K562 (cell line): ENCODE results near the gene ZDHHC17. TPM values are rescaled to one million over a fixed set of nuclear protein-coding genes. Genes with fewer than 3 reads are reported as not detected.

ENCODE experiments used
- ARID4B ChIP-seq: sonication (generic); formaldehyde crosslinking; IDR thresholded peaks from 2 replicates; pipeline ENCODE4 v1.8.0; 2022; ENCODE audit warnings: mild to moderate bottlenecking, missing genetic modification reagents
- ILK ChIP-seq: fragments of 450-650 bp; IDR thresholded peaks from 2 replicates; pipeline ENCODE4 v1.6.1; 2016; ENCODE audit warnings: missing genetic modification characterization, low read depth, mild to moderate bottlenecking, missing compliant biosample characterization, moderate library complexity, borderline replicate concordance
- MYBL2 ChIP-seq, 2 experiments: fragments of 450-650 bp in 1 of 2; sonication (generic) in 1 of 2; formaldehyde crosslinking in 1 of 2; IDR thresholded peaks; 2 replicates each; pipeline versions ENCODE4 v1.6.1 to v1.8.1; 2017 to 2022; ENCODE audit warnings: borderline replicate concordance in 1 of 2, inconsistent platforms in 1 of 2, low read depth in 1 of 2, mild to moderate bottlenecking in 1 of 2, missing genetic modification reagents in 1 of 2, moderate library complexity in 1 of 2
- NCOA1 ChIP-seq: fragments of 450-650 bp; IDR thresholded peaks from 2 replicates; pipeline ENCODE4 v1.6.1; 2016; ENCODE audit warnings: low read depth
- OTX1 ChIP-seq: fragments of 450-650 bp; formaldehyde crosslinking; IDR thresholded peaks from 2 replicates; pipeline ENCODE4 v1.4.0; 2022; ENCODE audit warnings: mild to moderate bottlenecking
- POLR2A ChIP-seq: fragments of 450-650 bp; conservative IDR thresholded peaks from 2 replicates; pipeline ENCODE4 v1.6.1; 2016
- RBFOX2 ChIP-seq: fragments of 200-400 bp; formaldehyde crosslinking; IDR thresholded peaks from 2 replicates; pipeline ENCODE4 v1.6.1; 2017; ENCODE audit warnings: low read depth, mild to moderate bottlenecking, low read length, moderate library complexity
- RNF219 ChIP-seq: fragments of 250-450 bp; sonication (Bioruptor Pico); IDR thresholded peaks from 2 replicates; pipeline ENCODE4 v1.5.0; 2022; ENCODE audit warnings: mild to moderate bottlenecking
- RREB1 ChIP-seq: fragments of 250-450 bp; sonication (Bioruptor Pico); IDR thresholded peaks from 2 replicates; pipeline ENCODE4 v1.4.0; 2020
- SRSF9 ChIP-seq: fragments of 200-400 bp; formaldehyde crosslinking; IDR thresholded peaks from 2 replicates; pipeline ENCODE4 v1.6.1; 2017; ENCODE audit warnings: low read depth, low read length, borderline replicate concordance
- ZNF121 ChIP-seq: sonication (generic); formaldehyde crosslinking; conservative IDR thresholded peaks from 2 replicates; pipeline ENCODE4 v1.8.0; 2022; ENCODE audit warnings: missing genetic modification reagents
- ZNF134 ChIP-seq: fragments of 250-450 bp; sonication (Bioruptor Pico); conservative IDR thresholded peaks from 2 replicates; pipeline ENCODE4 v1.4.0; 2020
- ZNF699 ChIP-seq: fragments of 250-450 bp; sonication (Bioruptor Pico); IDR thresholded peaks from 2 replicates; pipeline ENCODE4 v1.8.0; 2021; ENCODE audit warnings: mild to moderate bottlenecking, moderate library complexity; ENCODE audit not compliant: insufficient replicate concordance
- polyA plus RNA-seq, 8 experiments: library from polyadenylated mRNA; depleted of rRNA in 4 of 8; stranded (reverse) in 5 of 8; unstranded in 3 of 8; fragments of >200 nt; fragmentation: Nextera tagmentation in 2 of 8; fragmentation: Illumina TruSeq in 1 of 8; extraction: Ambion mirVana in 2 of 8; extraction: Trizol in 1 of 8; gene quantifications; 2 replicates each; pipeline versions ENCODE4 v1.2.1 to v1.2.3, GENCODE V29; 2011 to 2014; ENCODE audit warnings: inconsistent platforms in 1 of 8, missing spikeins in 1 of 8
- total RNA-seq, 7 experiments: library from RNA; depleted of rRNA in 6 of 7; stranded (reverse); fragments of >200 nt in 6 of 7; fragmentation: Illumina TruSeq in 2 of 7; extraction: Trizol in 2 of 7; gene quantifications; 2 replicates each; pipeline versions ENCODE4 v1.2.1 to v1.2.3, GENCODE V29; 2011 to 2021; ENCODE audit warnings: low replicate concordance in 1 of 7

Gene ZDHHC17
- total and polyA plus RNA-seq, 9 of the 15 experiments (the other 6 are each of a cell fraction or from before 2014, with no cell fraction given): 6.7 to 66.0 (median 27.5) TPM

GRCh38 chr12:76763746-76764675 is at the start of gene ZDHHC17 (continued):
- TF ChIP-seq ARID4B: peak; percentile 87
- peak; percentile 94 for TF ChIP-seq POLR2A
- peak; percentile 41; the same call in 1 of the 2 replicates for TF ChIP-seq ZNF121 (CRISPR knock-in tag)
- TF ChIP-seq MYBL2 (IDR thresholded peaks at IDR 0.05; ENCODE audit: low read depth): no peak
- no peak for TF ChIP-seq MYBL2 (CRISPR knock-in tag; IDR thresholded peaks at IDR 0.05; ENCODE audit: borderline replicate concordance)
- TF ChIP-seq RNF219 (CRISPR knock-in tag): no peak
- TF ChIP-seq ZNF699 (CRISPR knock-in tag): no peak
- TF ChIP-seq ZNF134 (CRISPR knock-in tag): no peak
- TF ChIP-seq RBFOX2: peak; percentile 92
- peak; percentile 71 for TF ChIP-seq RREB1 (CRISPR knock-in tag)
- no peak for TF ChIP-seq ILK
- no peak for TF ChIP-seq SRSF9
- TF ChIP-seq OTX1 (CRISPR knock-in tag): peak; percentile 86; the same call in 1 of the 2 replicates
- no peak for TF ChIP-seq NCOA1
